OCI-LY7 (cell line): ENCODE measurements around the gene SPRED2. TPM values are rescaled to one million over a fixed set of nuclear protein-coding genes. Genes with fewer than 3 reads are reported as not detected.

Experiments used
- BruUV-seq: library from RNA; stranded (reverse); fragments of 400-500 nt; replicated peaks from 2 replicates; lab custom pipeline; 2021; lab: Mats Ljungman, UMichigan
- CTCF ChIA-PET: fragments of 300-600 bp; sonication (Branson Sonifier 250); formaldehyde crosslinking; loops from one replicate; lab custom pipeline; 2022; ENCODE audit warnings: antibody characterized with exemption; ENCODE audit not compliant: unreplicated experiment; lab: Charles Lee
- POLR2A ChIA-PET: fragments of 300-600 bp; sonication (Branson Sonifier 250); formaldehyde crosslinking; loops from one replicate; lab custom pipeline; 2022; ENCODE audit warnings: antibody characterized with exemption; lab: Charles Lee
- DNase-seq: peaks from one replicate; pipeline ENCODE4 v3.0.0-alpha.2; 2015; ENCODE audit warnings: low spot score
- H2AFZ ChIP-seq: fragments of 200-600 bp; sonication (generic), shearing (Covaris generic); 2 replicates; pipeline ENCODE4 v1.6.1; 2014; ENCODE audit warnings: mild to moderate bottlenecking, antibody characterized with exemption, low read length, moderate library complexity
- H3K27ac ChIP-seq: fragments of 200-600 bp; sonication (generic); 2 replicates; pipeline ENCODE4 v1.5.1; 2014; ENCODE audit warnings: mixed run types, low read depth, mild to moderate bottlenecking, moderate library complexity, low read length, inconsistent platforms; ENCODE audit not compliant: poor library complexity, severe bottlenecking
- H3K36me3 ChIP-seq: fragments of 200-600 bp; sonication (generic); 2 replicates; pipeline ENCODE4 v1.6.1; 2014; ENCODE audit warnings: mild to moderate bottlenecking, antibody characterized with exemption, low read length, moderate library complexity, mixed read lengths; ENCODE audit not compliant: insufficient read depth
- H3K4me1 ChIP-seq: fragments of 200-600 bp; sonication (generic); 2 replicates; pipeline ENCODE4 v1.5.1; 2014; ENCODE audit warnings: mild to moderate bottlenecking, low read length; ENCODE audit not compliant: insufficient read depth, poor library complexity, severe bottlenecking
- H3K4me2 ChIP-seq: fragments of 200-600 bp; sonication (generic); 2 replicates; pipeline ENCODE4 v1.6.1; 2014; ENCODE audit warnings: mild to moderate bottlenecking, low read length
- H3K4me3 ChIP-seq: fragments of 200-600 bp; sonication (generic); 2 replicates; pipeline ENCODE4 v1.5.1; 2014; ENCODE audit warnings: mild to moderate bottlenecking, low read depth, low read length; ENCODE audit not compliant: poor library complexity, severe bottlenecking
- H3K79me2 ChIP-seq: fragments of 200-600 bp; sonication (generic); 2 replicates; pipeline ENCODE4 v1.6.1; 2016; ENCODE audit warnings: low read depth, mild to moderate bottlenecking, low read length, moderate library complexity, mixed read lengths; ENCODE audit not compliant: insufficient read depth
- H3K9me2 ChIP-seq: fragments of 200-600 bp; sonication (generic); 2 replicates; pipeline ENCODE4 v1.6.1; 2016; ENCODE audit warnings: mild to moderate bottlenecking, low read length, mixed read lengths; ENCODE audit not compliant: insufficient read depth
- H3K9me3 ChIP-seq: fragments of 200-600 bp; sonication (generic); 2 replicates; pipeline ENCODE4 v1.6.1; 2014; ENCODE audit warnings: mild to moderate bottlenecking, mixed run types, low read length, mixed read lengths
- H4K20me1 ChIP-seq: fragments of 200-600 bp; sonication (generic); 2 replicates; pipeline ENCODE4 v1.6.1; 2014; ENCODE audit warnings: mild to moderate bottlenecking, antibody characterized with exemption, low read length, moderate library complexity, mixed read lengths; ENCODE audit not compliant: insufficient read depth
- EZH2phosphoT487 ChIP-seq: fragments of 200-600 bp; sonication (generic); IDR thresholded peaks from 2 replicates; pipeline ENCODE4 v1.6.1; 2018; ENCODE audit warnings: low read depth, borderline replicate concordance, mild to moderate bottlenecking, mixed run types, antibody characterized with exemption, low read length, moderate library complexity, mixed read lengths
- intact Hi-C: fragments of 100-400 bp; cut with micrococcal nuclease; formaldehyde crosslinking; loops from one replicate; pipeline ENCODE4 v1.10.0; 2022; ENCODE audit not compliant: unreplicated experiment
- total RNA-seq, 2 experiments: library from RNA; depleted of rRNA in 1 of 2; stranded (reverse); fragments of >200 nt in 1 of 2; shearing (Covaris generic) in 1 of 2; gene quantifications; 2 replicates each; pipeline ENCODE4 v1.2.3, GENCODE V29; 2014 to 2022
- TF ChIP-seq, protein P1 (sequence below): fragments of 200-600 bp; sonication (generic); conservative IDR thresholded peaks from 2 replicates; pipeline ENCODE4 v1.5.1; 2014; ENCODE audit warnings: mild to moderate bottlenecking, antibody characterized with exemption, low read length, moderate library complexity, mixed read lengths

SPRED2 gene
- total RNA-seq, 2 experiments from 2014 or later = 8.0 to 49.1 TPM

DNA sequence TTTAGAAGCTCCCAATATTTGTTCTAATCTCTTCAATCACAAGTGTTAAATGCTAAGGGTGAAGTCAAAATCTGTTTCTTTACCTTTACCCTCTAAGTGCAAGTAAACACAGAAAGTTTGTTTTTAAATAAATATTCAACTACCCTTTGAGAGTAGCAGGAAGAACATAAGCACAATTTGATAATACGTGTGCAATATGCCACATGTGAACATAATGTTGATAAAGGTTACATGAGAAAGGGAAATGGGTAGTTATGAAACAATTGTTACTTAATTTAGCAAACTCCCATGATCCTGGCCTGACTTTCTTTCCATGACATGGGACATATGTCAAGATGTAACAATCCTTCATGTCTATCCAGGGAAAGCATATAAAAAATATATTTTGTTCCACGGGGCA is 7.1 kb downstream of the SPRED2 start:
- TF ChIP-seq, protein P1, sequence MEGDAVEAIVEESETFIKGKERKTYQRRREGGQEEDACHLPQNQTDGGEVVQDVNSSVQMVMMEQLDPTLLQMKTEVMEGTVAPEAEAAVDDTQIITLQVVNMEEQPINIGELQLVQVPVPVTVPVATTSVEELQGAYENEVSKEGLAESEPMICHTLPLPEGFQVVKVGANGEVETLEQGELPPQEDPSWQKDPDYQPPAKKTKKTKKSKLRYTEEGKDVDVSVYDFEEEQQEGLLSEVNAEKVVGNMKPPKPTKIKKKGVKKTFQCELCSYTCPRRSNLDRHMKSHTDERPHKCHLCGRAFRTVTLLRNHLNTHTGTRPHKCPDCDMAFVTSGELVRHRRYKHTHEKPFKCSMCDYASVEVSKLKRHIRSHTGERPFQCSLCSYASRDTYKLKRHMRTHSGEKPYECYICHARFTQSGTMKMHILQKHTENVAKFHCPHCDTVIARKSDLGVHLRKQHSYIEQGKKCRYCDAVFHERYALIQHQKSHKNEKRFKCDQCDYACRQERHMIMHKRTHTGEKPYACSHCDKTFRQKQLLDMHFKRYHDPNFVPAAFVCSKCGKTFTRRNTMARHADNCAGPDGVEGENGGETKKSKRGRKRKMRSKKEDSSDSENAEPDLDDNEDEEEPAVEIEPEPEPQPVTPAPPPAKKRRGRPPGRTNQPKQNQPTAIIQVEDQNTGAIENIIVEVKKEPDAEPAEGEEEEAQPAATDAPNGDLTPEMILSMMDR = no peak
- no peak for TF ChIP-seq EZH2phosphoT487
- CTCF ChIA-PET = interaction anchor here (0.9 kb wide), 1 partner anchor 17 kb away, joined by 3 read pairs; no protein-coding TSS in a partner anchor
- peaks cover 17% of the 10 kb centered on the region for H3K36me3 ChIP-seq
- H3K4me3 ChIP-seq = no peak overlapping the region
- intact Hi-C loops = no loop called here
- no peak for DNase-seq
- no peaks in the 10 kb centered on the region for H3K9me2 ChIP-seq
- peaks cover 55% of the 10 kb centered on the region for H3K4me1 ChIP-seq
- H4K20me1 ChIP-seq = peaks cover 26% of the 10 kb centered on the region; the same call in 1 of the 2 replicates
- no peak overlapping the region for H3K27ac ChIP-seq
- no peaks in the 10 kb centered on the region for H3K9me3 ChIP-seq
- POLR2A ChIA-PET = interaction anchor here (0.6 kb wide), 1 partner anchor 37 kb away, joined by 3 read pairs; no protein-coding TSS in a partner anchor
- H3K79me2 ChIP-seq = peaks cover 92% of the 10 kb centered on the region
- no peak overlapping the region for H3K4me2 ChIP-seq
- no TSS peak for BruUV-seq
- no peak overlapping the region for H2AFZ ChIP-seq

DNA sequence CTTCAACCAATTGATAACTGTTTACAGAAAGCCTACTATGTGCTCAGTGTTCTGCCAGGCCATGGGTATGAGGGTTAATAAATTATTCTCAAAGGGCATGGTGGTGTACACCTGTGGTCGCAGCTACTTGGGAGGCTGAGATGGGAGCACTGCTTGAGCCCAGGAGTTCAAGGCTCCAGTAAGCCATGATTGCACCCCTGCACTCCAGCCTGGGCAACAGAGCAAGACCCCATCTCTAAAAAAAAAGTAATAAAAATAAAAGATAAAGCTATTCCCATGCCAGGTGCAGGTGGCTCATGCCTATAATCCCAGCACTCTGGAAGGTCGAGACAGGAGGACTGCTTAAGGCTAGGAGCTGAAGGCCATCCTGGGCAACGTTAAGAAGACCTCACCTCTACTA is 8.0 kb downstream of the SPRED2 start:
- Histone ChIP-seq H3K4me1 (peaks cover 55% of the 10 kb centered on the region), H2AFZ (no peak overlapping the region), H3K27ac (no peak overlapping the region), H3K4me2 (no peak overlapping the region), H3K4me3 (no peak overlapping the region), H3K9me2 (no peaks in the 10 kb centered on the region), H4K20me1 (peaks cover 18% of the 10 kb centered on the region; the same call in 1 of the 2 replicates), H3K9me3 (no peaks in the 10 kb centered on the region), H3K79me2 (peaks cover 92% of the 10 kb centered on the region), H3K36me3 (peaks cover 10% of the 10 kb centered on the region)
- DNase-seq = no peak
- TF ChIP-seq EZH2phosphoT487 = no peak
- TF ChIP-seq, protein P1 = no peak
- ChIA-PET POLR2A (interaction anchor here (0.6 to 0.8 kb wide), 2 partner anchors 28 to 36 kb away, joined by 3 read pairs; no protein-coding TSS in a partner anchor), CTCF (interaction anchor here (0.9 kb wide), 1 partner anchor 16 kb away, joined by 3 read pairs; no protein-coding TSS in a partner anchor)
- BruUV-seq = no TSS peak
- intact Hi-C loops = no loop called here

- CTCF ChIA-PET = interaction anchor here (0.6 to 2.2 kb wide), 3 partner anchors 14 to 50 kb away, joined by 3 to 6 read pairs (median 3); no protein-coding TSS in a partner anchor
- peaks cover 89% of the 10 kb centered on the region for H3K79me2 ChIP-seq
Measured at GRCh38 chr2:65421432-65421748, 11.0 kb downstream of the SPRED2 start.

More at GRCh38 chr2:65421432-65421748, 11.0 kb downstream of the SPRED2 start:
- Histone ChIP-seq H3K9me2 (no peaks in the 10 kb centered on the region), H3K4me1 (peaks cover 69% of the 10 kb centered on the region), H2AFZ (peak overlapping the region; percentile 4; the same call in 1 of the 2 replicates), H4K20me1 (0 out of 2 replicates have a peak, but pooled peaks cover 4% of the 10 kb centered on the region), H3K4me3 (peak overlapping the region; percentile 47), H3K9me3 (no peaks in the 10 kb centered on the region), H3K27ac (peak overlapping the region; percentile 75), H3K36me3 (peaks cover 5% of the 10 kb centered on the region), H3K4me2 (peak overlapping the region; percentile 78)
- no TSS peak for BruUV-seq
- DNase-seq = no peak
- TF ChIP-seq, protein P1 = no peak
- no peak for TF ChIP-seq EZH2phosphoT487
- POLR2A ChIA-PET = interaction anchor here (0.5 to 3.8 kb wide), 10 partner anchors 8 to 64 kb away, joined by 3 to 21 read pairs (median 4); no protein-coding TSS in a partner anchor
- intact Hi-C loops = no loop called here
